GM12878 (cell line): ENCODE results near the gene VEGFB. TPM values are rescaled to one million over a fixed set of nuclear protein-coding genes. Genes with fewer than 3 reads are reported as not detected.

Experiments used
- ATAC-seq: fragments of 200-7000 bp; cut with Tn5 transposase; 3 replicates; pipeline ENCODE4 v1.9.1; 2020; ENCODE audit warnings: mild to moderate bottlenecking, moderate library complexity
- BruUV-seq: library from RNA; stranded (reverse); fragments of 400-500 nt; replicated peaks from 2 replicates; lab custom pipeline; 2021; lab: Mats Ljungman, UMichigan
- CTCF ChIA-PET: fragments of 300-600 bp; sonication (Branson Sonifier 250); formaldehyde crosslinking; extraction: SDS; loops from one replicate; lab custom pipeline; 2021; ENCODE audit warnings: inconsistent platforms; lab: Yijun Ruan, JAX
- POLR2A ChIA-PET: fragments of 350-600 bp; formaldehyde crosslinking; extraction: SDS; loops from one replicate; lab custom pipeline; 2021; ENCODE audit warnings: inconsistent platforms; lab: Charles Lee
- RAD21 ChIA-PET: fragments of 300-600 bp; sonication (Branson Sonifier 250); formaldehyde crosslinking; loops from one replicate; lab custom pipeline; 2023; ENCODE audit warnings: antibody characterized with exemption; ENCODE audit not compliant: unreplicated experiment; lab: Charles Lee
- SMC1A ChIA-PET: fragments of 300-600 bp; sonication (Branson Sonifier 250); formaldehyde crosslinking; loops from one replicate; lab custom pipeline; 2023; ENCODE audit not compliant: unreplicated experiment, uncharacterized antibody; lab: Charles Lee
- DNase-seq: peaks from one replicate; pipeline ENCODE4 v3.0.0-alpha.2; 2011; ENCODE audit warnings: low read depth, low spot score
- FAIRE-seq: peaks from 3 replicates; lab custom pipeline; 2011; peaks lifted over from hg19 to GRCh38; lab: Jason Lieb, UNC
- H2AFZ ChIP-seq: 2 replicates; pipeline ENCODE4 v1.6.0; 2011; ENCODE audit warnings: low read depth, low read length, control low read depth; ENCODE audit not compliant: control insufficient read depth
- H3K27ac ChIP-seq: 2 replicates; pipeline ENCODE4 v1.5.1; 2011; ENCODE audit warnings: control low read depth; ENCODE audit not compliant: control insufficient read depth, insufficient read depth
- H3K27me3 ChIP-seq, 2 experiments: replicated peaks in 1 of 2; 2 replicates each; pipeline versions ENCODE4 v1.6.0 to v1.6.1; 2011; ENCODE audit warnings: low read length in 1 of 2; ENCODE audit not compliant: control insufficient read depth in 2 of 2, insufficient read depth in 2 of 2
- H3K36me3 ChIP-seq, 2 experiments: 2 replicates each; pipeline ENCODE4 v1.5.1; 2011; ENCODE audit warnings: low read length in 1 of 2; ENCODE audit not compliant: control insufficient read depth in 2 of 2, insufficient read depth in 2 of 2
- H3K4me1 ChIP-seq: 2 replicates; pipeline ENCODE4 v1.6.1; 2011; ENCODE audit warnings: mild to moderate bottlenecking, low read length, moderate library complexity, mixed read lengths; ENCODE audit not compliant: control insufficient read depth, insufficient read depth
- H3K4me2 ChIP-seq: 2 replicates; pipeline ENCODE4 v1.6.0; 2011; ENCODE audit warnings: control low read depth; ENCODE audit not compliant: control insufficient read depth, insufficient read depth
- H3K4me3 ChIP-seq: fragments of 200-600 bp; sonication (generic); 2 replicates; pipeline ENCODE4 v1.5.1; 2016
- H3K79me2 ChIP-seq: 2 replicates; pipeline ENCODE4 v1.6.0; 2011; ENCODE audit warnings: low read length; ENCODE audit not compliant: control insufficient read depth, insufficient read depth
- H3K9ac ChIP-seq: 2 replicates; pipeline ENCODE4 v1.8.0; 2011; ENCODE audit warnings: low read length, control low read depth, mixed read lengths; ENCODE audit not compliant: control insufficient read depth, insufficient read depth
- H3K9me3 ChIP-seq: replicated peaks from 3 replicates; pipeline ENCODE4 v1.5.1; 2011; ENCODE audit warnings: mild to moderate bottlenecking, low read length; ENCODE audit not compliant: control insufficient read depth, insufficient read depth
- H4K20me1 ChIP-seq: 2 replicates; pipeline ENCODE4 v1.6.0; 2011; ENCODE audit not compliant: control insufficient read depth, insufficient read depth
- BCLAF1 ChIP-seq: fragments of 450-650 bp; IDR thresholded peaks from 2 replicates; pipeline ENCODE4 v1.6.1; 2017; ENCODE audit warnings: antibody characterized with exemption, mild to moderate bottlenecking, moderate library complexity
- BMI1 ChIP-seq: fragments of 450-650 bp; IDR thresholded peaks from 2 replicates; pipeline ENCODE4 v1.6.1; 2016; ENCODE audit warnings: mild to moderate bottlenecking, moderate library complexity, borderline replicate concordance
- E4F1 ChIP-seq: fragments of 450-650 bp; IDR thresholded peaks from 2 replicates; pipeline ENCODE4 v1.6.1; 2018; ENCODE audit warnings: borderline replicate concordance, mild to moderate bottlenecking; ENCODE audit not compliant: partially characterized antibody
- EGR1 ChIP-seq, 2 experiments: IDR thresholded peaks; 1 replicate in 1 of 2; 2 replicates in 1 of 2; pipeline ENCODE4 v1.6.1; 2011 to 2012; ENCODE audit warnings: low read depth in 2 of 2, low read length in 2 of 2, borderline replicate concordance in 1 of 2, mild to moderate bottlenecking in 1 of 2, moderate library complexity in 1 of 2
- LARP7 ChIP-seq: fragments of 450-650 bp; IDR thresholded peaks from 2 replicates; pipeline ENCODE4 v1.6.1; 2017; ENCODE audit warnings: mild to moderate bottlenecking
- MTA2 ChIP-seq: fragments of 450-650 bp; IDR thresholded peaks from 2 replicates; pipeline ENCODE4 v1.6.1; 2016; ENCODE audit warnings: low read depth, mild to moderate bottlenecking, moderate library complexity
- MXI1 ChIP-seq: fragments of 150-350 bp; IDR thresholded peaks from 2 replicates; pipeline ENCODE4 v1.6.1; 2011; ENCODE audit warnings: low read depth, mild to moderate bottlenecking, inconsistent platforms, low read length, improper control_type of control experiment
- MYB ChIP-seq: fragments of 150-350 bp; IDR thresholded peaks from 2 replicates; pipeline ENCODE4 v1.6.1; 2014; ENCODE audit warnings: mild to moderate bottlenecking, low read depth, low read length, borderline replicate concordance
- NBN ChIP-seq: fragments of 450-650 bp; IDR thresholded peaks from 2 replicates; pipeline ENCODE4 v1.6.1; 2016
- SMAD5 ChIP-seq: IDR thresholded peaks from 2 replicates; pipeline ENCODE4 v1.6.1; 2016; ENCODE audit warnings: antibody characterized with exemption, low read depth
- WRNIP1 ChIP-seq: IDR thresholded peaks from 2 replicates; pipeline ENCODE4 v1.6.1; 2011; ENCODE audit warnings: low read depth, low read length, improper control_type of control experiment, borderline replicate concordance
- WGBS: methylation state at CpG from one replicate; pipeline ENCODE4 v1.1.6; 2016; ENCODE audit warnings: low lambda C conversion rate; ENCODE audit not compliant: insufficient replicate concordance, insufficient coverage; ENCODE audit errors: missing lambda C conversion rate; 5-methylcytosine and 5-hydroxymethylcytosine counted together
- in situ Hi-C: fragments of 300-500 bp; cut with MboI; formaldehyde crosslinking; loops from 9 replicates; pipeline ENCODE4 v1.14.3; 2018; ENCODE audit warnings: mixed read lengths
- intact Hi-C: fragments of 100-400 bp; cut with micrococcal nuclease; formaldehyde crosslinking; loops from one replicate; pipeline ENCODE4 v1.14.2; 2022; ENCODE audit not compliant: unreplicated experiment
- polyA plus RNA-seq, 11 experiments: library from polyadenylated mRNA; depleted of rRNA in 4 of 11; unstranded in 6 of 11; stranded (reverse) in 5 of 11; fragments of >200 nt; fragmentation: Nextera tagmentation in 4 of 11; fragmentation: Illumina TruSeq in 1 of 11; extraction: Ambion mirVana in 4 of 11; extraction: Trizol in 1 of 11; gene quantifications; 1 replicate in 1 of 11; 2 replicates in 10 of 11; pipeline versions ENCODE4 v1.2.1 to v1.2.3, GENCODE V29; 2011 to 2016; ENCODE audit warnings: inconsistent platforms in 2 of 11, missing spikeins in 2 of 11, low read depth in 1 of 11
- total RNA-seq, 4 experiments: library from RNA; depleted of rRNA in 3 of 4; stranded (reverse); fragments of >200 nt in 3 of 4; fragmentation: Illumina TruSeq in 1 of 4; extraction: Trizol in 1 of 4; gene quantifications; 2 replicates each; pipeline versions ENCODE4 v1.2.1 to v1.2.3, GENCODE V29; 2013 to 2021

The VEGFB gene
- total and polyA plus RNA-seq, 10 of the 15 experiments (the other 5 are each of a cell fraction or from before 2014, with no cell fraction given): 7.0 to 75.8 (median 20.3) TPM

GRCh38 chr11:64262271-64263002, 28.1 kb downstream of the VEGFB start:
- peaks cover 0 to 5% of the 10 kb centered on the region in 2 experiments; a peak in 2 of 4 replicates for H3K36me3 ChIP-seq
- no peak overlapping the region for H3K4me2 ChIP-seq
- CTCF ChIA-PET: interaction anchor here (1.6 to 2.0 kb wide), 2 partner anchors 13 to 38 kb away, joined by 4 to 9 read pairs; no protein-coding TSS in a partner anchor
- H3K4me3 ChIP-seq: no peak overlapping the region
- H3K79me2 ChIP-seq: no peaks in the 10 kb centered on the region
- no peak for ATAC-seq
- in situ Hi-C loops: no loop called here
- FAIRE-seq: no peak
- H3K9ac ChIP-seq: no peak overlapping the region
- POLR2A ChIA-PET: interaction anchor here (1.0 kb wide), 1 partner anchor 13 kb away, joined by 3 read pairs; no protein-coding TSS in a partner anchor
- DNase-seq: no peak
- H3K27me3 ChIP-seq: no peaks in the 10 kb centered on the region
- intact Hi-C loops: no loop called here
- 89% methylated on average over 42 of the region's 42 CpGs for WGBS
- SMC1A ChIA-PET: no interaction called here
- H3K9me3 ChIP-seq: no peaks in the 10 kb centered on the region
- H3K27ac ChIP-seq: no peak overlapping the region
- TF ChIP-seq BCLAF1 (no peak), SMAD5 (no peak), MXI1 (no peak), LARP7 (no peak), MTA2 (no peak), NBN (no peak), MYB (no peak), EGR1 (IDR thresholded peaks at IDR 0.05; ENCODE audit: borderline replicate concordance in 1 of 2, low read depth in 2 of 2, low read length in 2 of 2) (no peak), E4F1 (no peak), WRNIP1 (no peak), BMI1 (no peak)
- RAD21 ChIA-PET: interaction anchor here (0.5 kb wide), 1 partner anchor 47 kb away, joined by 3 read pairs; no protein-coding TSS in a partner anchor
- peaks cover 11% of the 10 kb centered on the region for H3K4me1 ChIP-seq
- no TSS peak for BruUV-seq
- no peaks in the 10 kb centered on the region for H4K20me1 ChIP-seq
- H2AFZ ChIP-seq: no peak overlapping the region
